ENCODE results near the gene BACE2. TPM values are rescaled to one million over a fixed set of nuclear protein-coding genes. Genes with fewer than 3 reads are reported as not detected.

Gene BACE2
- total RNA-seq, 1 donor from 2014 or later: 39.1 TPM

- no peak overlapping the region for H3K27ac ChIP-seq (ENCODE audit: low read depth, low read length)
- H3K4me1 ChIP-seq (ENCODE audit: control insufficient read depth in 3 of 3, insufficient read depth in 3 of 3, low read length in 3 of 3): peaks cover 5 to 12% (median 10%) of the 10 kb centered on the region in 3 donors
- no peaks in the 10 kb centered on the region for H3K9me3 ChIP-seq (ENCODE audit: control insufficient read depth in 3 of 3, low read length in 3 of 3)
- no peak overlapping the region for H3K4me3 ChIP-seq (ENCODE audit: low read length in 3 of 3)
- H3K36me3 ChIP-seq (ENCODE audit: control insufficient read depth in 3 of 3, insufficient read depth in 3 of 3, low read length in 3 of 3): peaks cover 0 to 8% (median 2%) of the 10 kb centered on the region in 3 donors
- H3K27me3 ChIP-seq (ENCODE audit: control insufficient read depth in 3 of 3, insufficient read depth in 3 of 3, low read length in 3 of 3): no peaks in the 10 kb centered on the region
- no peak overlapping the region for H3K9ac ChIP-seq (ENCODE audit: low read depth in 1 of 3, low read length in 3 of 3)
Observed at GRCh38 chr21:41204736-41205135, 36.8 kb downstream of the BACE2 start.

GRCh38 chr21:41207401-41208375 is 39.7 kb downstream of the BACE2 start:
- Histone ChIP-seq H3K27ac (ENCODE audit: low read depth, low read length) (peak overlapping the region; percentile 12), H3K27me3 (ENCODE audit: control insufficient read depth in 3 of 3, insufficient read depth in 3 of 3, low read length in 3 of 3) (no peaks in the 10 kb centered on the region), H3K9ac (ENCODE audit: low read depth in 1 of 3, low read length in 3 of 3) (peak overlapping the region in 2 of 3 donors; percentile 23 to 63), H3K4me3 (ENCODE audit: low read length in 3 of 3) (peak overlapping the region in 2 of 3 donors; percentile 8 to 43), H3K4me1 (ENCODE audit: control insufficient read depth in 3 of 3, insufficient read depth in 3 of 3, low read length in 3 of 3) (peaks cover 5 to 12% (median 10%) of the 10 kb centered on the region in 3 donors), H3K9me3 (ENCODE audit: control insufficient read depth in 3 of 3, low read length in 3 of 3) (no peaks in the 10 kb centered on the region), H3K36me3 (ENCODE audit: control insufficient read depth in 3 of 3, insufficient read depth in 3 of 3, low read length in 3 of 3) (peaks cover 0 to 8% (median 0%) of the 10 kb centered on the region in 3 donors)

DNA sequence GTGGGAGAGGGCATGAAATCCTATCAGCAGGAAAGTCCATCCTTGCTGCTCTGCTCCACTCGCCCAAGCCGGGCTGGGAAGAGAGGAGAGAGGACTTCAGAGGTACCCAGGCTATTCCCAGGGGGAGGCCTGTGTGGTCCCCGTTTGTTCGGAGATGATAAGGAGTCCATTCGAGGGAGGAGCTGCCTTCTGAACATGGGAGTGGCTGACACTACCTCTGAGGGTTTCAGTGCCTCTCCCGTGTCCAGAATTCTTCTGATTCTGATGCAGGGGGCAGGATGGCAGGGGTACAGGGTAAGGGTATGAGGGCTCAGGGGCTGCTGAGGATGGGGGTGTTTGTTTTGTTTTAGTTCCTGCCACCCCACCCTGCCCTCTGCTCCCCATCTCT is 40.4 kb downstream of the BACE2 start:
- Histone ChIP-seq H3K4me3 (ENCODE audit: low read length in 3 of 3) (no peak overlapping the region), H3K9me3 (ENCODE audit: control insufficient read depth in 3 of 3, low read length in 3 of 3) (no peaks in the 10 kb centered on the region), H3K36me3 (ENCODE audit: control insufficient read depth in 3 of 3, insufficient read depth in 3 of 3, low read length in 3 of 3) (peaks cover 0 to 8% (median 0%) of the 10 kb centered on the region in 3 donors), H3K27me3 (ENCODE audit: control insufficient read depth in 3 of 3, insufficient read depth in 3 of 3, low read length in 3 of 3) (no peaks in the 10 kb centered on the region), H3K27ac (ENCODE audit: low read depth, low read length) (no peak overlapping the region), H3K9ac (ENCODE audit: low read depth in 1 of 3, low read length in 3 of 3) (no peak overlapping the region), H3K4me1 (ENCODE audit: control insufficient read depth in 3 of 3, insufficient read depth in 3 of 3, low read length in 3 of 3) (peaks cover 5 to 12% (median 12%) of the 10 kb centered on the region in 3 donors)

GRCh38 chr21:41209016-41209619 is 41.2 kb downstream of the BACE2 start:
- H3K9ac ChIP-seq (ENCODE audit: low read depth in 1 of 3, low read length in 3 of 3): no peak overlapping the region
- peaks cover 0 to 8% (median 0%) of the 10 kb centered on the region in 3 donors for H3K36me3 ChIP-seq (ENCODE audit: control insufficient read depth in 3 of 3, insufficient read depth in 3 of 3, low read length in 3 of 3)
- H3K4me3 ChIP-seq (ENCODE audit: low read length in 3 of 3): no peak overlapping the region
- H3K27me3 ChIP-seq (ENCODE audit: control insufficient read depth in 3 of 3, insufficient read depth in 3 of 3, low read length in 3 of 3): no peaks in the 10 kb centered on the region
- no peaks in the 10 kb centered on the region for H3K9me3 ChIP-seq (ENCODE audit: control insufficient read depth in 3 of 3, low read length in 3 of 3)
- H3K4me1 ChIP-seq (ENCODE audit: control insufficient read depth in 3 of 3, insufficient read depth in 3 of 3, low read length in 3 of 3): peaks cover 5 to 12% (median 12%) of the 10 kb centered on the region in 3 donors
- H3K27ac ChIP-seq (ENCODE audit: low read depth, low read length): no peak overlapping the region

GRCh38 chr21:41210426-41211059 is 42.6 kb downstream of the BACE2 start:
- Histone ChIP-seq H3K27me3 (ENCODE audit: control insufficient read depth in 3 of 3, insufficient read depth in 3 of 3, low read length in 3 of 3) (peaks cover 0 to 3% (median 0%) of the 10 kb centered on the region in 3 donors), H3K9me3 (ENCODE audit: control insufficient read depth in 3 of 3, low read length in 3 of 3) (no peaks in the 10 kb centered on the region), H3K4me3 (ENCODE audit: low read length in 3 of 3) (no peak overlapping the region), H3K36me3 (ENCODE audit: control insufficient read depth in 3 of 3, insufficient read depth in 3 of 3, low read length in 3 of 3) (peaks cover 0 to 8% (median 0%) of the 10 kb centered on the region in 3 donors), H3K9ac (ENCODE audit: low read depth in 1 of 3, low read length in 3 of 3) (no peak overlapping the region), H3K4me1 (ENCODE audit: control insufficient read depth in 3 of 3, insufficient read depth in 3 of 3, low read length in 3 of 3) (peaks cover 5 to 12% (median 12%) of the 10 kb centered on the region in 3 donors), H3K27ac (ENCODE audit: low read depth, low read length) (no peak overlapping the region)

- peaks cover 0 to 5% (median 0%) of the 10 kb centered on the region in 3 donors for H3K36me3 ChIP-seq (ENCODE audit: control insufficient read depth in 3 of 3, insufficient read depth in 3 of 3, low read length in 3 of 3)
- peaks cover 6 to 12% (median 12%) of the 10 kb centered on the region in 3 donors for H3K4me1 ChIP-seq (ENCODE audit: control insufficient read depth in 3 of 3, insufficient read depth in 3 of 3, low read length in 3 of 3)
- H3K9me3 ChIP-seq (ENCODE audit: control insufficient read depth in 3 of 3, low read length in 3 of 3): no peaks in the 10 kb centered on the region
- peaks cover 0 to 3% (median 0%) of the 10 kb centered on the region in 3 donors for H3K27me3 ChIP-seq (ENCODE audit: control insufficient read depth in 3 of 3, insufficient read depth in 3 of 3, low read length in 3 of 3)
- H3K27ac ChIP-seq (ENCODE audit: low read depth, low read length): no peak overlapping the region
- no peak overlapping the region for H3K9ac ChIP-seq (ENCODE audit: low read depth in 1 of 3, low read length in 3 of 3)
- H3K4me3 ChIP-seq (ENCODE audit: low read length in 3 of 3): no peak overlapping the region
Observed at GRCh38 chr21:41211060-41211805, 43.3 kb downstream of the BACE2 start.

GRCh38 chr21:41213021-41213420 is 45.1 kb downstream of the BACE2 start:
- peaks cover 0 to 3% (median 0%) of the 10 kb centered on the region in 3 donors for H3K27me3 ChIP-seq (ENCODE audit: control insufficient read depth in 3 of 3, insufficient read depth in 3 of 3, low read length in 3 of 3)
- H3K36me3 ChIP-seq (ENCODE audit: control insufficient read depth in 3 of 3, insufficient read depth in 3 of 3, low read length in 3 of 3): peaks cover 0 to 3% (median 0%) of the 10 kb centered on the region in 3 donors
- H3K4me3 ChIP-seq (ENCODE audit: low read length in 3 of 3): no peak overlapping the region
- H3K27ac ChIP-seq (ENCODE audit: low read depth, low read length): no peak overlapping the region
- no peaks in the 10 kb centered on the region for H3K9me3 ChIP-seq (ENCODE audit: control insufficient read depth in 3 of 3, low read length in 3 of 3)
- H3K9ac ChIP-seq (ENCODE audit: low read depth in 1 of 3, low read length in 3 of 3): no peak overlapping the region
- H3K4me1 ChIP-seq (ENCODE audit: control insufficient read depth in 3 of 3, insufficient read depth in 3 of 3, low read length in 3 of 3): peaks cover 2 to 6% (median 4%) of the 10 kb centered on the region in 3 donors

DNA sequence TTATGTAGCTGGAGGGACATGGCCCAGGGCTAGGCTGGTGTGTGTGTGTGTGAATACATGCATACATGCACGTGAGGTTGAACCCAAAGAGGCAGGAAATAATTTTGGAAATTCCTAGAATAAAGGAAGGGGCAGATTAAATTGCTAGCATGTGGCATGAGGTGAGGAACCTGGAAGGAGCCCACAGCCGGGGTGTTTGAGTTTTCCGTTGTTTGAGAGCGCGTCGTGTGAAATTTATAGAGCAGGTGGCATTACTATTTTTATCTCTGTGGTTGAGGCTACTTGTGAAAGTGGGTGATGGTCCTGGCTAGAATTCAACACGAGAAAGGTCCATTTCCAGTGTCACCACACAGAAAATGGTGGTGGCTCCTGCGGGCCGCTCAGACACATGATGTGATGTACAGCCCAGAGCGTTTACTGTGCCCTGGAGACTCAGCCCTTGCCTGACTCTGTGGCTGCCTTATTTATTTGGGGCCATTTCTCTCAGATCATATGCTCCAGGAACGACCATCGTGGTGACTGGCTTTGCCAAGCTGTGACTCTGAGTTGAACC is 48.0 kb downstream of the BACE2 start:
- H3K4me1 ChIP-seq (ENCODE audit: control insufficient read depth in 3 of 3, insufficient read depth in 3 of 3, low read length in 3 of 3): peaks cover 0 to 3% (median 2%) of the 10 kb centered on the region in 3 donors
- H3K36me3 ChIP-seq (ENCODE audit: control insufficient read depth in 3 of 3, insufficient read depth in 3 of 3, low read length in 3 of 3): no peaks in the 10 kb centered on the region
- H3K27me3 ChIP-seq (ENCODE audit: control insufficient read depth in 3 of 3, insufficient read depth in 3 of 3, low read length in 3 of 3): peaks cover 0 to 3% (median 0%) of the 10 kb centered on the region in 3 donors
- H3K9ac ChIP-seq (ENCODE audit: low read depth in 1 of 3, low read length in 3 of 3): no peak overlapping the region
- no peaks in the 10 kb centered on the region for H3K9me3 ChIP-seq (ENCODE audit: control insufficient read depth in 3 of 3, low read length in 3 of 3)
- H3K27ac ChIP-seq (ENCODE audit: low read depth, low read length): no peak overlapping the region
- H3K4me3 ChIP-seq (ENCODE audit: low read length in 3 of 3): no peak overlapping the region

DNA sequence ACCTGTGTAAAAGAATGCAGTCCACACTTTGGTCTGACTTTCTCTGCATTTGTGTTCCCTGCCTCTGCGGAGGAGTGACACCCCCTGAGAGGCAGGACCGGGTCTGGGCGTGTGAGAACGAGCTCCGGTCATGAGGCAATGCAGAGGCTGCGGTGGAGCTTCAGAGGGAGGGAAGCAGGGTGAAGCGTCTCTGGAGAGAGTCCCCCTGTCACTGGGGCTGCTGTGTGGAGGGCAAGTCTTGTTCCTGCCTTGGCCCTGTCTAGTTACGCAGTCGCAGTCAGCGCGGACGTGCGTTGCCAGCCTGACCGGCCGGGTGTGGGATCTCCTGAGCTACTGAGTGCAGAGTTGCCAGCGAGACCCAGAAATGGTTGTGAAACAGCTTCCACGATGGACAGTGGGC is 48.5 kb downstream of the BACE2 start:
- peaks cover 0 to 3% (median 2%) of the 10 kb centered on the region in 3 donors for H3K4me1 ChIP-seq (ENCODE audit: control insufficient read depth in 3 of 3, insufficient read depth in 3 of 3, low read length in 3 of 3)
- H3K27ac ChIP-seq (ENCODE audit: low read depth, low read length): no peak overlapping the region
- H3K9ac ChIP-seq (ENCODE audit: low read depth in 1 of 3, low read length in 3 of 3): no peak overlapping the region
- H3K4me3 ChIP-seq (ENCODE audit: low read length in 3 of 3): no peak overlapping the region
- no peaks in the 10 kb centered on the region for H3K36me3 ChIP-seq (ENCODE audit: control insufficient read depth in 3 of 3, insufficient read depth in 3 of 3, low read length in 3 of 3)
- H3K9me3 ChIP-seq (ENCODE audit: control insufficient read depth in 3 of 3, low read length in 3 of 3): no peaks in the 10 kb centered on the region
- H3K27me3 ChIP-seq (ENCODE audit: control insufficient read depth in 3 of 3, insufficient read depth in 3 of 3, low read length in 3 of 3): peaks cover 0 to 3% (median 0%) of the 10 kb centered on the region in 3 donors

Measured in skeletal muscle tissue (tissue), 4 donors.